ENCODE data around the gene SDCCAG8. TPM values are rescaled to one million over a fixed set of nuclear protein-coding genes. Genes with fewer than 3 reads are reported as not detected.

SDCCAG8 gene
- total RNA-seq, 1 donor = 42.7 TPM

DNA sequence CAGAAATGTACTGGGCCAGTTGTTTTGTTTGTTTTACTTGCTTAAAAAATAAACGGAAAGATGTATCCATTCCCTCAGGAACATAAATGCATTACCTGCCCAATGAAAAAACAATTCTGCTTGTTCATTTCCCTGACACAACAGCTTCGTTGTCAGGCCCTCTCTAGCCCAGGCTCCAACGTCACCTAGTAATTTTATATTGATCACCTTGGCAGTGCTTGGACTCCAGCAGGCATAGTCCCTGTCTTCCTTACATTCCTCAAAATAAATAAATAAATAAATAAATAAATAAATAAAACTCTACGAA lies 2.0 kb upstream of the SDCCAG8 start:
- Histone ChIP-seq H3K9me3 (ENCODE audit: low read depth, low read length) (no peaks in the 10 kb centered on the region), H3K4me2 (ENCODE audit: insufficient read depth, low read length) (peak overlapping the region; percentile 93), H3K4me1 (ENCODE audit: insufficient read depth, low read length) (peaks cover 39% of the 10 kb centered on the region), H4K20me1 (ENCODE audit: insufficient read depth, low read length) (peaks cover 31% of the 10 kb centered on the region), H3K27ac (ENCODE audit: low read depth, low read length) (peak overlapping the region; percentile 64), H3K27me3 (ENCODE audit: insufficient read depth, low read length) (no peaks in the 10 kb centered on the region), H3K36me3 (ENCODE audit: insufficient read depth, low read length) (no peaks in the 10 kb centered on the region), H3K4me3 (ENCODE audit: insufficient read depth, low read length) (peak overlapping the region; percentile 95), H2AFZ (ENCODE audit: low read length) (no peak overlapping the region), H3K79me2 (ENCODE audit: insufficient read depth, low read length) (peaks cover 96% of the 10 kb centered on the region)
- TF ChIP-seq, protein P1, sequence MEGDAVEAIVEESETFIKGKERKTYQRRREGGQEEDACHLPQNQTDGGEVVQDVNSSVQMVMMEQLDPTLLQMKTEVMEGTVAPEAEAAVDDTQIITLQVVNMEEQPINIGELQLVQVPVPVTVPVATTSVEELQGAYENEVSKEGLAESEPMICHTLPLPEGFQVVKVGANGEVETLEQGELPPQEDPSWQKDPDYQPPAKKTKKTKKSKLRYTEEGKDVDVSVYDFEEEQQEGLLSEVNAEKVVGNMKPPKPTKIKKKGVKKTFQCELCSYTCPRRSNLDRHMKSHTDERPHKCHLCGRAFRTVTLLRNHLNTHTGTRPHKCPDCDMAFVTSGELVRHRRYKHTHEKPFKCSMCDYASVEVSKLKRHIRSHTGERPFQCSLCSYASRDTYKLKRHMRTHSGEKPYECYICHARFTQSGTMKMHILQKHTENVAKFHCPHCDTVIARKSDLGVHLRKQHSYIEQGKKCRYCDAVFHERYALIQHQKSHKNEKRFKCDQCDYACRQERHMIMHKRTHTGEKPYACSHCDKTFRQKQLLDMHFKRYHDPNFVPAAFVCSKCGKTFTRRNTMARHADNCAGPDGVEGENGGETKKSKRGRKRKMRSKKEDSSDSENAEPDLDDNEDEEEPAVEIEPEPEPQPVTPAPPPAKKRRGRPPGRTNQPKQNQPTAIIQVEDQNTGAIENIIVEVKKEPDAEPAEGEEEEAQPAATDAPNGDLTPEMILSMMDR (IDR thresholded peaks at IDR 0.05; ENCODE audit: extremely low read depth, low read depth, low read length) = no peak
- no peak for DNase-seq (ENCODE audit: insufficient read length, low spot score, missing footprints)

DNA sequence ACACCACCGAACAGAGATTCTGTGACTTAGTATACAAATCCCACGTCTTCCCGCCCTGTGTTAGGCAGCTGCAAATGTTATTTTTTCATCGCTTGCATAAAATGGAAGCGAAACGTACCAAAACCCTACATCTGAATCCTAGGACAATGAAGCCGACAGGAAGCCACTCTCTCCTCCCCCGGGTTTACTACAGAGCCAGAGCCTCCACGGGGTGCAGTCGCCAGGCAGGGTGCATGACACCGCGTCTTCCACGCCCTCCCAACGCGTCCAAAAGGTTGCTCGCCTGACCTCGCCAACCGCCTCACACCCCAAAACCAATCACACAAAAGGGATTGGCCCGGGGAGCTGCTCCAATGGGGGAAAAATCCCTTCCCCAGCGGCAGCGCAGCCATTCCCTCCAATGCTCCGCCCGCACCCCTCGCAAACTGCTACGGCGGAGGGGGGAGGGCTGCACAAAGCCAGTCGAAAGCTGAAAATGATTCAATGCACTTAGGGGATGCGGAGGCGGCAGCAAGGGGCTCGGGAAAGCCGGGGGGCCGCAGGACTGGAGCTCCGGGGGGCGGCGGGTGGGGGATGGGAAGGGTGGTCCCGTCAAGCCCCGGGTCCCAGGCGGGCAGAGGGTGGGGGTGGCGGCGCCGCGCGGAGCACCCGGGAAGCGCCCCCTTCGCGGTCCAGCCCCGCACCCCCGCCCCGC lies 1.5 kb upstream of the SDCCAG8 start:
- H4K20me1 ChIP-seq (ENCODE audit: insufficient read depth, low read length) = peaks cover 29% of the 10 kb centered on the region
- no peaks in the 10 kb centered on the region for H3K27me3 ChIP-seq (ENCODE audit: insufficient read depth, low read length)
- H3K4me3 ChIP-seq (ENCODE audit: insufficient read depth, low read length) = peak overlapping the region; percentile 95
- no peaks in the 10 kb centered on the region for H3K9me3 ChIP-seq (ENCODE audit: low read depth, low read length)
- peak overlapping the region; percentile 91 for H3K27ac ChIP-seq (ENCODE audit: low read depth, low read length)
- H2AFZ ChIP-seq (ENCODE audit: low read length) = peak overlapping the region; percentile 64
- H3K4me1 ChIP-seq (ENCODE audit: insufficient read depth, low read length) = peaks cover 37% of the 10 kb centered on the region
- H3K79me2 ChIP-seq (ENCODE audit: insufficient read depth, low read length) = peaks cover 95% of the 10 kb centered on the region
- TF ChIP-seq, protein P1 (IDR thresholded peaks at IDR 0.05; ENCODE audit: extremely low read depth, low read depth, low read length) = no peak
- H3K36me3 ChIP-seq (ENCODE audit: insufficient read depth, low read length) = no peaks in the 10 kb centered on the region
- H3K4me2 ChIP-seq (ENCODE audit: insufficient read depth, low read length) = peak overlapping the region; percentile 99
- peak; percentile 86 for DNase-seq (ENCODE audit: insufficient read length, low spot score, missing footprints)

DNA sequence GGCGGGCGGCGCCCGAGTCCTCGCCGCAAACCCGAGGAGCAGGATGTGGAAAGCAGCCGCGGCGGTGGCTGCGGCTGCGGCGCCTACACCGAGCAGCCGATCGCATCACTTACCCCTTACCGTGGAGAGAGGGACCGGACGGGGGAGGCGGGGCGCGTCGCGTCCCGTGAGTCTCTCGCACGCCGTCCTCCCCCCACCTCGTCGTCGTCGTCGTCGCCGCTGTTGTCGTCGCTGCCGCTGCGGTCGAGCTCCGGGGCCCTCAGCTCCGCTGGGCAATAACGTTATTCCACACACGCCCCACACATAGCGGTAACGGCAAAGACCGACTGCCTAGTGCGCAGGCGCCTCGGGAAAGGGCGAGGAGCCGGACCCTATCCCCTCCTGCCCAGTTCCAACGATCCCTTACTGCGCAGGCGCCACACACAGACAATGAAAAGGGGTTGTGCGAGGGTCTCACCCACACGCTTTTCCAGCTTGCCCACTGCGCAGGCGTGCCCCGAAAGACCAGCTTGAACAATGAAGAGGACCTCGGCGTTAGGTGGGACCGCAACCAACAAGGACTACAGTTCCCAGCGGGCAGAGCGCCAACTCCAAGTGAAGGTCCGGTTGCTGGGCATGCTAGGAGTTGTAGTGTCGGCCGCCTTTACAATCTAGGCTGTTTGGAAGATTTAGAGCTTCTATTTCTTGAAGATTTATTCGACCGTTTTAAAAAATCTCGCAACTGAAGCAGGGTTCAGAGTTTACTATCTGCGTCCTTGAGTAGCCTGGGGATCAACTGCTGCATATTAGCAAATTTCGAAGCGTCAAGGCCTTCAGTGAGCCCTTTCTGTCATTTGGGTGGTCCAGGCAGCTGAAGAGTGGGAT lies 682 bp upstream of the SDCCAG8 start, which contains the start of gene CEP170:
TSS of gene CEP170 (minus strand) at position 355 of the 864 bp plus-strand sequence. CDS start 30,001 bp downstream, outside the sequence.
- H4K20me1 ChIP-seq (ENCODE audit: insufficient read depth, low read length) = peaks cover 25% of the 10 kb centered on the region
- H3K36me3 ChIP-seq (ENCODE audit: insufficient read depth, low read length) = no peaks in the 10 kb centered on the region
- TF ChIP-seq, protein P1 (IDR thresholded peaks at IDR 0.05; ENCODE audit: extremely low read depth, low read depth, low read length) = no peak
- H3K79me2 ChIP-seq (ENCODE audit: insufficient read depth, low read length) = peaks cover 95% of the 10 kb centered on the region
- peak; percentile 97 for DNase-seq (ENCODE audit: insufficient read length, low spot score, missing footprints)
- peak within 1 kb of the TSS; percentile 99 for H3K4me2 ChIP-seq (ENCODE audit: insufficient read depth, low read length)
- H3K27me3 ChIP-seq (ENCODE audit: insufficient read depth, low read length) = no peaks in the 10 kb centered on the region
- peaks cover 31% of the 10 kb centered on the region for H3K4me1 ChIP-seq (ENCODE audit: insufficient read depth, low read length)
- H2AFZ ChIP-seq (ENCODE audit: low read length) = peak within 1 kb of the TSS; percentile 93
- peak within 1 kb of the TSS; percentile 95 for H3K4me3 ChIP-seq (ENCODE audit: insufficient read depth, low read length)
- no peaks in the 10 kb centered on the region for H3K9me3 ChIP-seq (ENCODE audit: low read depth, low read length)
- H3K27ac ChIP-seq (ENCODE audit: low read depth, low read length) = peak within 1 kb of the TSS; percentile 91

DNA sequence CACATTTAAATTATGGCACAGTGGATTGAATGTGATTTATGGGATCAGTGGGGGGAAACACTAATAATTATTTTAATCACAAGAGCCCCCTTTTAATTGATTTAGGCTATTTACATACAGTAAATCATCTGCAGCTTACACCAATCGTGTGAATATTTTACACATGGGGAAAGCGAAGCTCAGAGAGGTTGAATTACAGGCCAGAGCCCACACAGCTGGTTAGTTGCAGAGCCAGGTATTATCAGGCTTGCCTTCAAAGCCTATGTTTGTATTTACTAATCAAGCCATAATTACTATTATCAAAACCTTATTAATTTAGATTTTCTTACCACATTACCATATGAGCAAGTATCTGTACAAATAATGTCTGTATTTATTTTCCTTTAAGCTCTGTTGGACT lies 749 bp downstream of the SDCCAG8 start:
- Histone ChIP-seq H3K4me2 (ENCODE audit: insufficient read depth, low read length) (peak overlapping the region; percentile 99), H2AFZ (ENCODE audit: low read length) (peak overlapping the region; percentile 93), H3K4me1 (ENCODE audit: insufficient read depth, low read length) (peaks cover 27% of the 10 kb centered on the region), H4K20me1 (ENCODE audit: insufficient read depth, low read length) (peaks cover 13% of the 10 kb centered on the region), H3K9me3 (ENCODE audit: low read depth, low read length) (no peaks in the 10 kb centered on the region), H3K27ac (ENCODE audit: low read depth, low read length) (peak overlapping the region; percentile 91), H3K4me3 (ENCODE audit: insufficient read depth, low read length) (peak overlapping the region; percentile 95), H3K79me2 (ENCODE audit: insufficient read depth, low read length) (peaks cover 93% of the 10 kb centered on the region), H3K27me3 (ENCODE audit: insufficient read depth, low read length) (no peaks in the 10 kb centered on the region), H3K36me3 (ENCODE audit: insufficient read depth, low read length) (no peaks in the 10 kb centered on the region)
- DNase-seq (ENCODE audit: insufficient read length, low spot score, missing footprints) = no peak
- TF ChIP-seq, protein P1 (IDR thresholded peaks at IDR 0.05; ENCODE audit: extremely low read depth, low read depth, low read length) = no peak
